ENCODE results near the gene ENOPH1.

Gene ENOPH1

GRCh38 chr4:82428969-82429727 is 1.2 kb upstream of the ENOPH1 start:
- peak; percentile 96 to 99 (median 98) for DNase-seq

GRCh38 chr4:82429728-82430192 is 630 bp upstream of the ENOPH1 start:
- DNase-seq = peak in 1 of 4 experiments; percentile 92

- peak in 3 of 4 experiments; percentile 7 to 30 (median 15) for DNase-seq
Observed at GRCh38 chr4:82430964-82431745, 765 bp downstream of the ENOPH1 start.

GRCh38 chr4:82431831-82432230 is 1.4 kb downstream of the ENOPH1 start:
- no peak for DNase-seq

- no peak for DNase-seq
Observed at GRCh38 chr4:82432596-82432995, 2.2 kb downstream of the ENOPH1 start.

GRCh38 chr4:82433791-82434190 is 3.4 kb downstream of the ENOPH1 start:
- DNase-seq = no peak

- DNase-seq = no peak
Observed at GRCh38 chr4:82434949-82435348, 4.6 kb downstream of the ENOPH1 start.

GRCh38 chr4:82436130-82436529 is 5.7 kb downstream of the ENOPH1 start:
- no peak for DNase-seq

GRCh38 chr4:82436780-82437179 is 6.4 kb downstream of the ENOPH1 start:
- no peak for DNase-seq

- no peak for DNase-seq
Observed at GRCh38 chr4:82437285-82438005, 7.1 kb downstream of the ENOPH1 start.

GRCh38 chr4:82439088-82439487 is 8.7 kb downstream of the ENOPH1 start:
- DNase-seq = no peak

GRCh38 chr4:82447886-82448285 is 17.5 kb downstream of the ENOPH1 start:
- DNase-seq = no peak

- DNase-seq = no peak
Observed at GRCh38 chr4:82450966-82451755, 20.8 kb downstream of the ENOPH1 start.

- no peak for DNase-seq
Observed at GRCh38 chr4:82452026-82452425, 21.6 kb downstream of the ENOPH1 start.

GRCh38 chr4:82457266-82457665 is 26.9 kb downstream of the ENOPH1 start:
- DNase-seq = no peak

GRCh38 chr4:82458729-82459128 is 28.3 kb downstream of the ENOPH1 start:
- DNase-seq = no peak

GRCh38 chr4:82461710-82462109 is 31.3 kb downstream of the ENOPH1 start:
- no peak for DNase-seq

- DNase-seq = peak; percentile 87 to 93 (median 90)
Observed at GRCh38 chr4:82462415-82462831, 32.0 kb downstream of the ENOPH1 start.

GRCh38 chr4:82463221-82463620 is 32.8 kb downstream of the ENOPH1 start:
- no peak for DNase-seq

- DNase-seq = no peak
Observed at GRCh38 chr4:82467471-82467870, 37.1 kb downstream of the ENOPH1 start.

GRCh38 chr4:82469791-82470345 is 39.5 kb downstream of the ENOPH1 start:
- peak in 3 of 4 experiments; percentile 3 to 6 (median 4) for DNase-seq

- DNase-seq = peak; percentile 5 to 40 (median 28)
Observed at GRCh38 chr4:82473080-82473479, 42.7 kb downstream of the ENOPH1 start.

Measured in suppressor macrophage (primary cell).